HG02588 (cell line): ENCODE data around the gene SGSM2.

Experiments used
- ATAC-seq: cut with Tn5 transposase; IDR thresholded peaks from one replicate; pipeline ENCODE4 v1.9.1; 2021; ENCODE audit warnings: mild to moderate bottlenecking, moderate library complexity; ENCODE audit not compliant: unreplicated experiment

SGSM2 gene

DNA sequence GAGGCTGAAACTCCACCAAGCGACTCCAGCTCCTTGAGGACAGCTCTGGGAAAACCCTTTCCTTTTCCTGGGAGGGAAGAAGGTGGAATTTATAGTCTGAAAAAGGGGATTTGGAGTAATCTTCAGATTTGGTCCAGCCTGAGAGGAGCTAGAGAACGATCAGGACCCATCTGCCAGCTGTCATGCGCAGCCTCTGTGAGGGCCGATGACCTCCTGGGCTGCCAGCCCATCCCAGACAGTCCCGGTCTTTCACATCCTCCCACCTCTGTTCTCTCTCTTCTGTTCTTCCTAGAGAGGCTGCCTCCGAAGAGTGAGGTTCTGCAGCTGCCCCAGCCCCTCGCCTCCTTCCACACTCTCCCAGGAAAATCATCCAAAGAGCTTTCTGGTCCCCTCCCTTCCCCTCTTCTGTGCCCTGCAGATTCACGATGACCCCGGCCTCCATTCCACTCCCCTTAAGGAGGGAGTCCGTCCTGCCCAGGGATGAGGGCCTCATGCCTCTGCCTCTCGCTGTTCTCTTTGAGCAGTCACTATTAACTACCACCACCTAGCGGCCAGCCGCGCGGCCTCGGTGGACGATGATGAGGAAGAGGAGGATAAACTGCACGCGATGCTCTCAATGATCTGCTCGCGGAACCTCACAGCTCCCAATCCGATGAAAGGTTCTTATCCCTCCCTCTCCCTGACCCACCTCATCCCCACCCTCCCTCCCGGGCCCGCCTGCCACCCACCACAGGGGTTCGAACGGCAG, 29.6 kb downstream of the SGSM2 start:
- ATAC-seq = no peak

DNA sequence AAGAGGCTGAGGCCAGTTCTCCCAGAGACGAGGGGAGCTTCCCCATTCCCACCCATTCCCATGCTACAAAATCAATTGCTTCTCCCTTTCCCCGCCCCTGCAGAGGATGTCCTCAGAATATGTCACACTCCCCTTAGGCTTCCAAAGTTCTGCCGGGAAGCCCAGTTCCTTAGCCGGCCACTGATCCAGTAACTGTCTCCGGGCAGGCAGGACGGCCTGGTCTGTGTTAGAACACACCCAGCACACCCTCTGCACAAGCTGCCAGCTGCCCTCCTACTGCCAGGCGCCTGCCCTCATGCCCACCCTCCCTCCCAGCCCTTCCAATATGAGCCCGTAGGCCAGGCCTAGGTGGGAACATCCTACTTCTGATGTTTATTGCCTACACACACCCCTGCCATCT, 31.1 kb downstream of the SGSM2 start:
- ATAC-seq = no peak

DNA sequence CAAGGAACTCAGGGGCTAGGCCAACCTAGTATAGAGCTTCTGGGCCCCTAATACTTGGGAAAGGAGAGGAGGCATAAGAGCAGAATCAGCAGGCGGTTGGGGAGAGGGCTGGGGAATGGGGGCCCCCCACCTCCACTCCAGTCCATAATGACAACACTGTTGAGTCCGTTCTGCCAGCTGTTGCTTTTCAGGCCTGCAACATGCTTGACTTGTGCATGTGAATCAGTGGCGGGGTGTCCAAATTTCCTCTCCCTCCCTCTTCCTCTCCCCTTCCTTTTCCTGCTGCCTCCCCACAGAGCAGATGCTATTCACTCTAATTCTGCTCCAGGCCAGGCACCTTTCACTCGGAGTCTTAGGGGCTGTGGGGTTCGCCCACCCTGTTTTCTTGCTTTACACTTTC, 31.7 kb downstream of the SGSM2 start:
- ATAC-seq = no peak

DNA sequence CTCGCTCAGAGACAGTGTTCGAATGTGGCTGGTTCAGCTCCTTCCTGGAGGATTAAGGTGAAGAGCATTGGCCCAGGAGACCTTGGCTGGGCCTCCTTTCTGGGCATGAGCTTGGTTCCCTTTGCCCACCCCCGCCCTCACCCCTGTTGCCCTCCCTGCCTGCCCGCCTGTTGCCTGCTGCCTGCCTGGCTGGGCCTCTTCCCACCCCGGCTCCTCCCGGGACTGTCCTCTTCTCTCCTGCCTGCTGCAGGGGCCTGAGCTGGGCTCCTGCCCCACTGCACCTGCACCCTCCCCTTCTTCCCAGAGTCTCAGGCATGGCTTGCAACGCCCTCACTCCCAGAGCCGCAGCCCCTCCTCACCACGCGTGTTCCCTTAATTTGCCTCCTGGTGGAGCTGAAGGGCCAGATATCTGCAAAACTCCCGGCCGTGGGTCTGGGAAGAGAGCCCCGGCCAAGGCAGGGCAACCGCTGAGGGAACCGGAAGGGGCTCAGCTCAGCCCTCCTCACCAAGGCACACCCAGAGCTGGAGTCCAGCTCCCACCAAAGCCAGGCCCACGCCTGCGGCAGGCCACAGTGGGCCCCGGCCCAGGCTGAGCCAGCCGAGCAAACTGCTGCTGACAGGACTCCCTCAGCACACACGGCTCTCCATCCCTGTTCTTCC, 32.4 kb downstream of the SGSM2 start:
- no peak for ATAC-seq

DNA sequence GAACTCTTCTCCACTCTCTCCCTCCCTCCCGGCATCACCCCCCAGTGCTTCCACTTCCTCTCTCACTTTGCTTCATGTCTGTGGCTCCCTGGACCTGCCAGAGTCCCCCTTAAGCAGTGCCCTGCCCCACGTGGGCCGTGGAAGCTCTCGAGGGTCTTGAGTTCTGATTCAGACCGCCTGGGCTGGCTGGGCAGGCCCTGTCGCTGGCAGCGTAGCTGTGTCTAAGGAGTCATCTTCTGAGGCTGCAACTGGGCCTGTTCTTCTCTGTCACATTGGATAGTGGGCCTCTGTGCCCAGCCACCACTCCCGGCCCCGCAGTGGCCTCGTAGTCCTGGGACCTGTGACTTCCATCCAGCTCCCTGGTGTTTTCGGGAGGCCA, 32.9 kb downstream of the SGSM2 start:
- no peak for ATAC-seq

DNA sequence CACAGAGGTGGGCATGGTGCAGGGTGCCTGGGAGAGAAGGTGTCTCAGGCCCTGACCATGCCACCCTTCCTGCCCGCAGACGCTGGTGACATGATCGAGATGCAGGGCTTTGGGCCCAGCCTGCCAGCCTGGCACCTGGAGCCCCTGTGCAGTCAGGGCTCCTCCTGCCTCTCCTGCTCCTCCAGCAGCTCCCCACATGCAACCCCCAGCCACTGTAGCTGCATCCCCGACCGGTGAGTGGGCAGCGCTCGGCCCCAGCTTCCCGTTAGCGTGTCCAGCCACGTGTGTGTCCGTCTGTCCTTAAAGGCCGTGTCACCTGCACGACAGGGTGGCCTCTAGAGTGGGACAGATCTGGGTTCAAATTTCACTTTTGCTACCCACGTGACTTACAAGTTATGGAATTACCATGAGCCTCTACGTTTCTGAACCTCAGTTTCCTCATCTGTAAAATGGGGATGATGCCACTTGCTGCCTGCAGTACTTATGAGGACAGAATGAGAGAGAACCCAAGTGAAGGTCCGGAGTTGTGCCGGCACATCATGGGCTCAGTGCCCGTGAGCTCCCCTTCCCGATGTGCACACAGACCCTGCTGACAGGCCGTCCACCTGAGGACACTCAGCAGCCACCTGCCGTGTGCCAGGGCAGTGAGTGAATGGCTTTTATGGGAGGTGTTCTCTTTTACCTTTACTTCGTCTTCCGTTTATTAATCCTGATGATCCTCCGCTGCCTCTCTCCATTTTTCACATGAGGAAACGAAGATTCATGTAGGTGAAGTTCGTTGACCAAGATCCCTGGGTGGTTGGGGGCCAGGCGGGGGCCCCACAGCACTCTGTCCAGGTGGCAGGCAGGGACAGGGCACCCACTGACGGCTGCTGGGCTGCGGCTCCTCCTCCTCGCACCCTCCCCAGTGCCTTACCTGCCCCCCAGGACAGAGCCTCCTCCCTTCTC, 34.2 kb downstream of the SGSM2 start:
- no peak for ATAC-seq

DNA sequence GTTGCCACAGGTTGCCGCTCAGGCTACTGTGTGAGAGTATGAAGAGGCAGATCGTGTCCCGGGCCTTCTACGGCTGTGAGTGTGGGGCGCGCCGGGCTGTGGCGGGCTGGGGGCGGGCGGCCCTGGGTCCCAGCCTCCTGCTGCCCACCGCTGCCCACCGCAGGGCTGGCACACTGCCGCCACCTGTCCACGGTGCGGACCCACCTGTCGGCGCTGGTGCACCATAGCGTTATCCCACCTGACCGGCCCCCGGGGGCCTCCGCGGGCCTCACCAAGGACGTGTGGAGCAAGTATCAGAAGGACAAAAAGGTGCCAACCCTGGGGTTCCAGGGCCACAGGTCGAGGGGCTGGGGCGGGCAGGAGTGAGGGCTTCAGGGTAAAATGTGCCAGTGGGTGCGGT, 34.9 kb downstream of the SGSM2 start:
- no peak for ATAC-seq

DNA sequence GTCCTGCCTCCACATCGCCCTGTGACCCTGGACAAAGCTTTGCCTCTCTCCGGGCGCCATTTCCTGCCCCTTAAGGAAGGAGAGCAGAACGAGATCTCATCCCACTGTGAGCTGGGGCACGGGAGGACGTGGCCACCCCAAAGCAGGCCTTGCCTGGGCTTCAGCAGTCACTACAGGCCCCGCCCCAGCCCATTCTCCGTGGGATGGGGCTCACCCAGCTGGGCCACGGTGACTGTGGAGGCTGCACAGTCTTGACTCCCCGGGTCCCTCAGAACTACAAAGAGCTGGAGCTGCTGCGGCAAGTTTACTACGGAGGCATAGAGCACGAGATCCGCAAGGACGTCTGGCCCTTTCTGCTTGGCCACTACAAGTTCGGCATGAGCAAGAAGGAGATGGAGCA, 35.4 kb downstream of the SGSM2 start:
- ATAC-seq = no peak

DNA sequence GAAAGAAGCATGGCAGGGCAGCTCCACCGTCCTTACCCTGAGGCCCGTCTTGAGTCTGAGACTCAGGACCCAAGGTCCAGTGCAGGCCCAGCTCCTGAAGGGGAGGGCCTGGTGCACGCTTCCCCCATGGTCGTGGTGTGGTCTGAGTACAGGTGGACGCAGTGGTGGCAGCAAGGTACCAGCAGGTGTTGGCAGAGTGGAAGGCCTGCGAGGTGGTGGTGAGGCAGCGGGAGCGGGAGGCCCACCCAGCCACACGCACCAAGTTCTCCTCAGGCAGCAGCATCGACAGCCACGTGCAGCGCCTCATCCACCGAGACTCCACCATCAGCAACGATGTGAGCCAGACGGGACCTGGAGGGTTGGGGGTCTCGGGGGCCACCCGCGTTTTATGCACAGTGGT, 35.9 kb downstream of the SGSM2 start:
- ATAC-seq = no peak

DNA sequence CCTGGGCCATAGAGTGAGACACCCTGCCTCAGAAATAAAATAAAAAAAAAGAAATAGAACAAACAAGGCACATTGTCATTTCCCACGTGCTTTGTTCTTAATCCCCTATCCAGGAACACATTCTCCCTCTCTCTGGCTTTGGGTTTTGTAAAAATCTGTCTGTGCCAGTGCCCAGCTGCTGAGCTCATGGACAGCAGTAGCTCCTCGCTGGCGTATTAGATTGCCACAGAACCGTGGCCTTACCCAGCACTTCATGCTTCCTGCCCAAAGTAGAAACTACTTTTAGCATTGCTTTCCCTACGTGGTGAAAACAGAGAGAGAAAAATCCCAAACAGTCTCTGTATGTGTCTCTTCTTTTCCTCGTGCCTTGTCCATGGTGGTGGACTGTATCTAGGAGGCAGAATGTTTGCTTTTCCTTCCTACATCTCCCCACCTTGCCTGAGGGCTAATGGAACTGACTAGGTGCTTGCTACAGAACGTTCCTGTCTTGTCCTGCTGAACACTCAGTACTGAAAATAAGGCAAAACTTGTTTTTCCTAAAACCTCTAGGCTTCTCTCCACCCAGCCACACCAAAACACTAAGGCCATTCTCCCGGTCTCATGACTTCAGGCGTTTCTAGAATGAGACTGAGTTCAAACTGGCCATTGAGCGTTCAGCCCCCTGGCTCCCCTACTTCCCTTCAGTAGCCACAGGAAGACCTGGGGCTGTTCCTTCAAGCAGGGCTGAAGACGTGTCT, 37.4 kb downstream of the SGSM2 start:
- no peak for ATAC-seq

DNA sequence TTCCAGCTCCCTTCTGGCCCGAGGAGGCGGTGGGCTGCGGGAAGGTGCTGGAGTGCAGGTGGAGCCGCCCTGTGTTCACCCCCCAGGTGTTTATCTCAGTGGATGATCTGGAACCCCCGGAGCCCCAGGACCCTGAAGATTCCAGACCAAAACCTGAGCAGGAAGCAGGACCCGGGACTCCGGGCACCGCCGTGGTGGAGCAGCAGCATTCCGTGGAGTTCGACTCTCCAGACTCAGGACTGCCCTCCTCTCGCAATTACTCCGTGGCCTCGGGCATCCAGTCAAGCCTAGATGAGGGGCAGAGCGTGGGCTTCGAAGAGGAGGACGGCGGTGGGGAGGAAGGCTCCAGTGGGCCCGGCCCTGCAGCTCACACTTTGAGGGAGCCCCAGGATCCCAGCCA, 38.1 kb downstream of the SGSM2 start:
- ATAC-seq = no peak

DNA sequence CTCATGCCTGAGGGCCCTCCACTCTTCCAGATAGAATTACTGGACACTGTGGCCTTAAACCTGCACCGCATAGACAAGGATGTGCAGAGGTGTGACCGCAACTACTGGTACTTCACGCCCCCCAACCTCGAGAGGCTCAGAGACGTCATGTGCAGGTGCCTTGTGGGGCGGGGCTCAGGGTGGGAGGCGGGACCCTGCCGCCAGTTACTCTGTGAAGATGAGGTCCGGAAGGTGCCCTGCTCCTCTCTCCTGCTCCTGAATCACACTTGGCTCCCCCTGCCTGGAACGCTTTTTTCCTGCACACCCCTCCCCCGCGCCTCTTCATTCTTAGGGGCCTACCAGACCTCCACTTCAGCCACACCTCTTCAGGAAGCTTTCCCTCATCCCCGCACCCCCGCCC, 38.8 kb downstream of the SGSM2 start:
- no peak for ATAC-seq

DNA sequence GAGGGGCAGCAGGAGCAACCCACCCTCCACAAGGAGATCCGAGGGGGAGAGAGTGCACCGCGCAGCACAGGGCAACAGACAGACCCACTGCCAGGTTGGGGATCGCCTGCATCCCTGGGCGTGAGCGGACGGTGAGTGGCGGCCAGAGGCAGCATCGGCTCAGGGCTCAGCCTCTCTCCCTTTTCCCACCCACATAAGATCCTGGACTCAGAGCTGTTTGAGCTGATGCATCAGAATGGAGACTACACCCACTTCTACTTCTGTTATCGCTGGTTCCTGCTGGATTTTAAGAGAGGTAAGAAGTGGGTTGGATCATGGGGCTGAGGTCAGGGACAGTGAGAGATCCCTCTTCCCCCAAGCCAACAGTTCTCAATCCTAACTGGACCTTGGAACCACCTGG, 40.4 kb downstream of the SGSM2 start:
- ATAC-seq = no peak

DNA sequence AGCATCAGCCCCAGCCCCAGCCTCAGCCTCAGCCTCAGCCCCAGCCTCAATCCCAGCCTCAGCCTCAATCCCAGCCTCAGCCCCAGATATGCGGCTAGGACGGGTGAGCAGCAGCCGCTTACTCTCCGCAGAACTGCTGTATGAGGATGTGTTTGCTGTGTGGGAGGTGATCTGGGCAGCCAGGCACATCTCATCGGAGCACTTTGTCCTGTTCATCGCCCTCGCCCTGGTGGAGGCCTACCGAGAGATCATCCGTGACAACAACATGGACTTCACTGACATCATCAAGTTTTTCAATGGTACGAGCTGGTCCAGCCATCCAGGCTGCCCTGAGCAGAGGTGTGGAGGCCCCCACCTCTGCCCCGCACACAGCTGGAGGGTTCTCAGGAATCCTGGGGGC, 41.6 kb downstream of the SGSM2 start:
- no peak for ATAC-seq

DNA sequence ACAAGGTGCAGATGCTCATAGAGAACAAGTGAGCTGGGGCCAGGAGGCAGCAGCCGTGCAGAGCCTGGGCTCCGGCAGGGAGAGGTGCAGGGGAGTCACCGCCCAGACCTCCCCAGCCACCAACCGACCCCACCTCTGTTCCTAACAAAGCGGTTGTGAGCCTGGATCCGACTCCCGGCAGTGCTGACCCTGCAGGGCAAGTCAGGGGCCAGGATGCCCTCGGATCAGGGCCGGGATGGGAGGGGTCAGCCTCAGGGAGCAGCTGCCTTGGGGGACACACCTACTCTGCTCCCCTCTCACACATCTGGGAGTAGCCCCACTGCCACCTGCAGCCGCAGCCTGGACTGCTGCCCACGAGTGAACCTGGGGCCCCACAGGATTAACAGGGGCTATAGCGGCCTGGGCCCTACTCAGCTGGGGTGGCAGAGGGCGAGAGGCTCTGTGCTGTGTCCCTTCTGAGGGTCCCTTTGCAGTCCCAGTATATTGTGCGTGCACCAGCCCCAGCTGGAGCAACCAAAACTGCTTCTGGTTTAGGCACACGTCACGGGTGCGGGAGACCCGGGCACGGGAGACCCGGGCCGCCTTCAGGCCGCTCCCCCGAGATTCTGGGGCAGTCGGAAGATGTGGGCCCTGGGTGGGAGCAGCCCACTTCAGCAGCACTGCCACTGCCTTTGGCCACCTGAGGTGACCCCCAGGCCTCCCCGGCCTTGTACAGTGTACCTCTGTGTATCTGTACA, 42.4 kb downstream of the SGSM2 start:
- ATAC-seq = no peak

DNA sequence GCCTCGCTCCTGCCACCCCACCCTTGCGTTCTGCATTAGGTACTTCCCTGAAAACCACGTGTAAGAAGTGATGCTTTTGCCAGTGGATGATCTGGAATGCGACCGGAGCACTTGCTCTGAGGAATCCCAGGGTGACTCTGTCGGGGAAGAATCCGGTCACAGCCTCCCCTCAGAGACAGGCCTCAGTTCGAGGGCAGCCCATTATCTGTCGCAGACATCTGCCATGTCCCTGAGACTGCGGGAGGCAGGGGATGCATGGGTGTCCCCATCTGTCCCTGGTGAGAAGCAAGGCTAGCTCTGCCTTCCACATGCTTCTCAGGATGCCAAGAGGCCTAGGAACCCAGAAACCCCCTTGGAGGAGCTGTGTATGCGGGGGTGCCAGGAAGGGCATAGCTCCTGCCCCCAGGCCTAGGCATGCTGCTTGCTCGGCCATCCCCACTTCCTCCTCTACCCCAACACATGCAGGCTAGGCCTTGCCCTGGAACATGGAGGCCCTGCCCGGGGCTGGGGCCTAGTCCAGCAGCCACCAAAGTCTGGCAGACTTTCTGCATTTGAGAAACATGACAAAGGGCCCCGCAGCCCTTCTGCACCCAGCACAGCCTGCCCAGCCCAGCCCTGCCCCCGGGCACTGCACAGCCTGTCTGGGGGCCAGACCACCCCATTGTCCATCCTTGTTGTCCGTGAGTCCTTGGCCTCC, 43.1 kb downstream of the SGSM2 start:
- ATAC-seq = no peak

DNA sequence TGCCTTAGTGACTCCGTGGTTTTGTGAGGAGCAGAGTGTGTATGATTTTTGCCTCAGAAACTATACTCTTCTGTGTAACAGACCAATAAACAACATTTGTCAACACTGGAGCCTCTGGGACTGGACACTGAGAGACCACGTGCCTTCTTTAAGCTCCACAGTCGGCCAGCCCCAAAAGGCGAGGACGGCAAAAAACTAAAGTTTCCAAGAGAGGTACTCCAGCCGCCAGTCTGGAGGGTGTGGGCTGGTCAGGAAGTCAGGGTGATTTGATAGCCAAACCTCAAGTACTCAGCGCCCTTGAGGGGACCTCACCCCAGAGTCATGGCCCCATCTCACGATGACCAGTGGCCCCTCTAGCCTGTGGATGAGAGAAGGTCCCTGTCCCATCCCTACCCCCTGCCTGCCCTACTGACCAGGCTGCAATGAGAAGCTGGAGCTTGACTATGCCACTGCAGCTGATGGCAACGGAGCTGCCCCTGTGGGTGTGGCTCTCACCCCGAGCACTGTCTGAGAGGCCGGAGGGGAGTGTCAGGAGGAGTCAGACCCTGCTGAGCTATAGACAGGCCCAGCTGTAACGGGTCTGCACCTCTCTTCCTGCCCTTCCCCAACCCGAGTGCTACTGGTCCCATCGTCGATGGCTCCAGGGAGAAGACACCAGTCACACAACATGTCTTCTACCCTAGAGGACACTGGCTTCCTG, 43.8 kb downstream of the SGSM2 start:
- no peak for ATAC-seq

DNA sequence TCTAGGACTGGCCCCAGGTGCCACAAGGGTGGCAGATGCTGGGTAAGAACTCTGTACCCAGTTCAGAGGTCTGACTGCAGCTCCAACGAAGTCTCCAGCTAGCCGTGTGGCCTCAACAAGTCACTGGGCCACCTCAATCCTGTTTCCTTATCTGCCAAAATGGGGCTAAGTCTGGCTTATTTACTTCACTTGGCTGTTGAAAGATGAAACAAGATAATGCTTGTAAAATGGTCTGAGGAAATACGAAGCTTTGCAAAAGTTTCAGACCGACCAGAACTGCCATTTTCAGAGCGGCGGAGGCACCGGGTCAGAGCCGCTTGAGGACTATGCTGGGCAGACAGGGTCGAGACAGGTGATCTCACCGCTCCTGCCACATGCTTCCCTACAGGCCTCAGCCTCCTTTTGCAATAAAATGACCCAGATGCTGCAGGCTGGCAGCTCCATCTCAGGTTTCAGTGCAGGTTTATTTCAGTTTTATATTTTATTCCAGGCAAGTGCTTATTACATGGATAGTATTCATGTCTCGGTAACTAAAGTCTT, 46.4 kb downstream of the SGSM2 start:
- ATAC-seq = no peak
